Left lung (tissue), 10 donors: ENCODE measurements around the gene STK40. TPM values are rescaled to one million over a fixed set of nuclear protein-coding genes. Genes with fewer than 3 reads are reported as not detected.
A peak's percentile ranks its signal among the peaks of the same experiment; 100 is the strongest.

Source experiments
- ATAC-seq: fragments of 200-7000 bp; cut with Tn5 transposase; one replicate; pipeline ENCODE4 v1.9.1; 2020; ENCODE audit warnings: moderate library complexity
- DNase-seq, 4 donors: peaks; one replicate each; pipeline ENCODE4 v3.0.0-alpha.2; 2013 to 2020
- H3K27ac ChIP-seq, 2 donors: fragments of 200-600 bp; sonication (generic) in 1 of 2; one replicate each; pipeline versions ENCODE4 v1.5.0 to v1.8.0; 2020 to 2021
- H3K27me3 ChIP-seq, 2 donors: fragments of 200-600 bp; sonication (generic) in 1 of 2; one replicate each; pipeline versions ENCODE4 v1.5.0 to v1.8.0; 2020 to 2021
- H3K36me3 ChIP-seq, 2 donors: fragments of 200-600 bp; sonication (generic) in 1 of 2; one replicate each; pipeline versions ENCODE4 v1.5.0 to v1.8.0; 2020 to 2021
- H3K4me1 ChIP-seq, 2 donors: fragments of 200-600 bp; one replicate each; pipeline ENCODE4 v1.8.0; 2021
- H3K4me3 ChIP-seq, 2 donors: fragments of 200-600 bp; sonication (generic) in 1 of 2; one replicate each; pipeline versions ENCODE4 v1.5.0 to v1.8.0; 2020 to 2021; ENCODE audit warnings: mild to moderate bottlenecking in 1 of 2
- H3K9me3 ChIP-seq, 2 donors: fragments of 200-600 bp; sonication (generic) in 1 of 2; one replicate each; pipeline versions ENCODE4 v1.5.0 to v1.8.0; 2020 to 2021
- CTCF ChIP-seq, 2 donors: fragments of 200-600 bp; sonication (generic) in 1 of 2; IDR thresholded peaks; one replicate each; pipeline versions ENCODE4 v1.5.0 to v1.8.0; 2021; ENCODE audit warnings: antibody characterized with exemption in 2 of 2
- intact Hi-C, 2 donors: fragments of 100-400 bp; cut with DNase I; formaldehyde crosslinking; loops; one replicate each; pipeline versions ENCODE4 v1.11.2 to v1.14.2; 2022
- polyA plus RNA-seq, 6 donors: library from polyadenylated mRNA; unstranded; fragments of 120-200 nt; gene quantifications; one replicate each; pipeline ENCODE4 v1.2.1, GENCODE V29; 2013; ENCODE audit not compliant: insufficient read length in 6 of 6
- total RNA-seq, 2 donors: library from RNA; stranded (reverse); fragmentation: NEBNext Ultra II Directional; extraction: Animal tissue kit (Norgen Biotek cat#: 25700); gene quantifications; one replicate each; pipeline ENCODE4 v1.2.1, GENCODE V29; 2021
- donor health status: DM: no; HTN: yes; CAD: no.
- donor health status: DM: no; HTN: no; CAD: no.

STK40 gene
- total and polyA plus RNA-seq, 8 donors = 29.3 to 97.7 (median 35.7) TPM

GRCh38 chr1:36341626-36342320 lies 44.0 kb downstream of the STK40 start:
- intact Hi-C loops = loop anchor here in 1 of 2 donors (5.0 kb wide), 1 partner anchor 76 kb away; no protein-coding TSS in a partner anchor
- no peak for DNase-seq
- no peak overlapping the region for H3K4me3 ChIP-seq
- H3K36me3 ChIP-seq = peaks cover 0 to 76% of the 10 kb centered on the region in 2 donors
- H3K9me3 ChIP-seq = no peaks in the 10 kb centered on the region
- no peak for ATAC-seq
- no peak overlapping the region for H3K27ac ChIP-seq
- H3K27me3 ChIP-seq = no peaks in the 10 kb centered on the region
- TF ChIP-seq CTCF (IDR thresholded peaks at IDR 0.05) = no peak
- peaks cover 0 to 54% of the 10 kb centered on the region in 2 donors for H3K4me1 ChIP-seq

GRCh38 chr1:36339615-36340014 lies 46.1 kb downstream of the STK40 start:
- peak overlapping the region in 1 of 2 donors; percentile 39 for H3K27ac ChIP-seq
- ATAC-seq = no peak

GRCh38 chr1:36339215-36339614 lies 46.5 kb downstream of the STK40 start:
- no peak for ATAC-seq
- Histone ChIP-seq H3K9me3 (no peaks in the 10 kb centered on the region), H3K36me3 (peaks cover 0 to 51% of the 10 kb centered on the region in 2 donors), H3K4me1 (peaks cover 0 to 48% of the 10 kb centered on the region in 2 donors), H3K27ac (peak overlapping the region in 1 of 2 donors; percentile 39), H3K27me3 (no peaks in the 10 kb centered on the region), H3K4me3 (no peak overlapping the region)
- intact Hi-C loops = no loop called here
- no peak for DNase-seq
- no peak for TF ChIP-seq CTCF (IDR thresholded peaks at IDR 0.05)

More at GRCh38 chr1:36339615-36340014, 46.1 kb downstream of the STK40 start:
- Histone ChIP-seq H3K4me3 (no peak overlapping the region), H3K36me3 (peaks cover 0 to 55% of the 10 kb centered on the region in 2 donors), H3K4me1 (peaks cover 0 to 51% of the 10 kb centered on the region in 2 donors), H3K27me3 (no peaks in the 10 kb centered on the region), H3K9me3 (no peaks in the 10 kb centered on the region)
- no peak for TF ChIP-seq CTCF (IDR thresholded peaks at IDR 0.05)
- intact Hi-C loops = loop anchor here in 1 of 2 donors (5.0 kb wide), 1 partner anchor 78 kb away; no protein-coding TSS in a partner anchor
- DNase-seq = no peak

GRCh38 chr1:36337830-36338229 lies 47.9 kb downstream of the STK40 start:
- no peak for TF ChIP-seq CTCF (IDR thresholded peaks at IDR 0.05)
- ATAC-seq (no peak), DNase-seq (no peak)
- Histone ChIP-seq H3K4me3 (no peak overlapping the region), H3K36me3 (peaks cover 0 to 37% of the 10 kb centered on the region in 2 donors), H3K27ac (peak overlapping the region in 1 of 2 donors; percentile 39), H3K9me3 (no peaks in the 10 kb centered on the region), H3K27me3 (no peaks in the 10 kb centered on the region), H3K4me1 (peaks cover 0 to 34% of the 10 kb centered on the region in 2 donors)
- intact Hi-C loops = no loop called here

GRCh38 chr1:36330940-36331339 lies 54.8 kb downstream of the STK40 start:
- Histone ChIP-seq H3K27me3 (no peaks in the 10 kb centered on the region), H3K4me3 (no peak overlapping the region), H3K9me3 (no peaks in the 10 kb centered on the region), H3K36me3 (no peaks in the 10 kb centered on the region), H3K4me1 (peaks cover 3 to 15% of the 10 kb centered on the region in 2 donors), H3K27ac (no peak overlapping the region)
- no peak for TF ChIP-seq CTCF (IDR thresholded peaks at IDR 0.05)
- DNase-seq = no peak
- intact Hi-C loops = no loop called here
- no peak for ATAC-seq
